ENCODE results near the gene DYRK1B. TPM values are rescaled to one million over a fixed set of nuclear protein-coding genes. Genes with fewer than 3 reads are reported as not detected.

Gene DYRK1B
- total RNA-seq, 3 donors from 2014 or later = 2.8 to 3.2 (median 2.8) TPM

GRCh38 chr19:39871362-39871761 lies 37.4 kb upstream of the DYRK1B start:
- no peak for ATAC-seq
- H3K36me3 Mint-ChIP-seq (ENCODE audit: insufficient read depth) = peaks cover 4% of the 10 kb centered on the region

DNA sequence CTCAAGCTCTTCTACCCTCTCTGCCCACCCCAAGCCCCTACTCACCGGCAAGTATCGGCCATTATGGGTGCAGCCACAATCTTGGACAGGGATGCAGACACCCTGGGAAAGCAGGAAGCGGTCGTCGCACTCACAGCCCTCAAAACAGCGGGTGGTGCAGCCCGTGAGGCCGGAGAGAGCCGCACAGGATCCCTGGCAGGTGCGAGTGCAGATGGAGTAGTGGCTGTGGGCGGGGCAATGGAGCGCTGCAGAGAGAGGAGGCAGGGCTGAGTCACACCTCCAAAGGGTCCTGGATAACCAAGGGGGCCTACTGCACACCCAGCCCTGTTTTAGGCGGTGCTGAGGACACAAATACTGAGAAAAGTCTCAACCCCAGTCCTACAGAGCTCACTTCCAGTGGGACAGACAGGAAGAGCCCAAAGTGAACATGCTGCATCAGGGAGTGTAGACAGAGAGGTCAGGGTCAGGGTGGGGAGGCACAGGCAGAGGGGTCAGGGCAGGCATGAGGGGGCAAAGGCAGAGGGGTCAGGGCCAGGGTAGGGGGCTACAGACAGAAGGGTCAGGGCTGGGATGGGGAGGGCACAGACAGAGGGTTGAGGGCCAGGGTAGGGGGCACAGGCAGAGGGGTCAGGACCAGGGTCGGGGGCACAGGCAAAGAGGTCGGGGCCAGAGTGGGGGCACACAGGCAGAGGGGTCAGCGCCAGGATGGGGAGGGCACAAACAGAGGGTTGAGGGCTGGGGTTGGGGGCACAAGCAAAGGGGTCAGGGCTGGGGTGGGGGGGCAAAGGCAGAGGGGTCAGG lies 36.4 kb upstream of the DYRK1B start:
- Mint-ChIP-seq H3K27me3 (ENCODE audit: low read depth) (no peaks in the 10 kb centered on the region), H3K36me3 (ENCODE audit: insufficient read depth) (peaks cover 4% of the 10 kb centered on the region), H3K4me3 (no peak overlapping the region), H3K9me3 (no peaks in the 10 kb centered on the region), H3K4me1 (ENCODE audit: low read depth) (no peaks in the 10 kb centered on the region)
- ATAC-seq (no peak), DNase-seq (no peak)

More at GRCh38 chr19:39871362-39871761, 37.4 kb upstream of the DYRK1B start:
- Mint-ChIP-seq H3K27me3 (ENCODE audit: low read depth) (no peaks in the 10 kb centered on the region), H3K4me1 (ENCODE audit: low read depth) (no peaks in the 10 kb centered on the region), H3K9me3 (no peaks in the 10 kb centered on the region), H3K4me3 (no peak overlapping the region)
- DNase-seq = no peak

GRCh38 chr19:39867952-39868351 lies 34.0 kb upstream of the DYRK1B start:
- DNase-seq = no peak
- H3K4me1 Mint-ChIP-seq (ENCODE audit: low read depth) = no peaks in the 10 kb centered on the region
- no peaks in the 10 kb centered on the region for H3K27me3 Mint-ChIP-seq (ENCODE audit: low read depth)
- H3K36me3 Mint-ChIP-seq (ENCODE audit: insufficient read depth) = peaks cover 4% of the 10 kb centered on the region
- no peak for ATAC-seq
- no peaks in the 10 kb centered on the region for H3K9me3 Mint-ChIP-seq
- H3K4me3 Mint-ChIP-seq = no peak overlapping the region

DNA sequence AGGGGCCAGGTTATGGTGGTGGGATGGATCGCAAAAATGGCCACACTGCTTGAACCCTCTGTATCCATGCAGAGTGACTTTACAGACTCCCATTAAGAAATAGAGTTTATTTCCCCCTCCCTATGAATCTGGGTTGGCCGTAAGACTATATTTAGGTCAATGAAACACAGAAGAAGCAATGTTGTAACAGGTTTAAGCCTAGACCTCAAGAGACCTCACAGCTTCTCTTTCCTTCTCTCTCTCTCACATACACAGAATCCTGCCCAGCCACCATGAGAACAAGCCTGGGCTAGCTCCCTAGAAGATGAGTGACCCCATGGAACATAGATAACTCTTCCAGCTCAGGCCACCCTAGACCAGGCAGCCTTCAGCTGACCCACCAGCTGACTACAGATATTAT lies 33.2 kb upstream of the DYRK1B start:
- Mint-ChIP-seq H3K27me3 (ENCODE audit: low read depth) (no peaks in the 10 kb centered on the region), H3K36me3 (ENCODE audit: insufficient read depth) (peaks cover 4% of the 10 kb centered on the region), H3K9me3 (no peaks in the 10 kb centered on the region), H3K4me1 (ENCODE audit: low read depth) (no peaks in the 10 kb centered on the region), H3K4me3 (no peak overlapping the region)
- ATAC-seq (no peak), DNase-seq (no peak)

- H3K36me3 Mint-ChIP-seq (ENCODE audit: insufficient read depth) = peaks cover 2% of the 10 kb centered on the region
- DNase-seq = no peak
- no peaks in the 10 kb centered on the region for H3K9me3 Mint-ChIP-seq
- H3K4me1 Mint-ChIP-seq (ENCODE audit: low read depth) = no peaks in the 10 kb centered on the region
- no peak for ATAC-seq
- no peaks in the 10 kb centered on the region for H3K27me3 Mint-ChIP-seq (ENCODE audit: low read depth)
- no peak overlapping the region for H3K4me3 Mint-ChIP-seq
These were observed 32.0 kb upstream of the DYRK1B start for GRCh38 chr19:39865953-39866352.

DNA sequence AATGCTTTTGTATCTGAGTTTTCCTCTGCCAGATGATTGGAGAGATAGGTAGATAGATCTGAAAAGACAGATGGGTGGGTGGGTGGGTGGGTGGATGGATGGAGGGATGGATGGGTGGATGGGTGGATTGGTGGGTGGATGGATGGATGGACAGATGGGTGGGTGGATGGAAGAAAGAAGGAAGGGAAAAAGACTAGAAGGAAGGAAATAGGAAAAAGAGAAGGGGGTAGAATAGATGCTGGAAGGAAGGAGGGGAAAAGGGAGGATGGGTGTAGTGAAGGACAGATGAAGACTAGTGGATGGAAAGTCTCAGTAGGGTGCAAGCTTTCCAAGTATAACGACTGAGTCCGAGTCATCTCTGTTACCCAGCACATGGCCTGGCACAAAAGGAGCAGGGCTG lies 31.2 kb upstream of the DYRK1B start:
- no peak for DNase-seq
- Mint-ChIP-seq H3K4me3 (no peak overlapping the region), H3K4me1 (ENCODE audit: low read depth) (no peaks in the 10 kb centered on the region), H3K9me3 (no peaks in the 10 kb centered on the region), H3K27me3 (ENCODE audit: low read depth) (no peaks in the 10 kb centered on the region), H3K36me3 (ENCODE audit: insufficient read depth) (peaks cover 2% of the 10 kb centered on the region)
- no peak for ATAC-seq

DNA sequence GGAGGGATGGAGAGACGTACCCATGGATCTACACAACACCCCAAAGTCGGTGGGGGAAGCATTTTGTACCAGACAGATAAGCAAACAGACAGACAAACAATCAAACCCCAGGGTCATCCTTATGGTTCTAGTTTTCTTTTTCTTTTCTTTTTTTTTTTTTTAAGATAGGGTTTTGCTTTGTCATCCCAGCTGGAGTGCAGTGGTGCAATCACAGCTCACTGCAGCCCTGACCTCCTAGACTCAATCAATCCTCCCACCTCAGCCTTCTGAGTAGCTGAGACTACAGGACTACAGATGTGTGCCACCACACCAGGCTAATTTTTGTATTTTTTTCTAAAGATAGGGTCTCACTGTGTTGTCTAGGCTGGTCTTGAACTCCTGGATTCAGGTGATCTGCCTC lies 30.2 kb upstream of the DYRK1B start:
- peaks cover 2% of the 10 kb centered on the region for H3K36me3 Mint-ChIP-seq (ENCODE audit: insufficient read depth)
- DNase-seq (no peak), ATAC-seq (no peak)
- H3K9me3 Mint-ChIP-seq = no peaks in the 10 kb centered on the region
- H3K4me1 Mint-ChIP-seq (ENCODE audit: low read depth) = no peaks in the 10 kb centered on the region
- no peak overlapping the region for H3K4me3 Mint-ChIP-seq
- no peaks in the 10 kb centered on the region for H3K27me3 Mint-ChIP-seq (ENCODE audit: low read depth)

DNA sequence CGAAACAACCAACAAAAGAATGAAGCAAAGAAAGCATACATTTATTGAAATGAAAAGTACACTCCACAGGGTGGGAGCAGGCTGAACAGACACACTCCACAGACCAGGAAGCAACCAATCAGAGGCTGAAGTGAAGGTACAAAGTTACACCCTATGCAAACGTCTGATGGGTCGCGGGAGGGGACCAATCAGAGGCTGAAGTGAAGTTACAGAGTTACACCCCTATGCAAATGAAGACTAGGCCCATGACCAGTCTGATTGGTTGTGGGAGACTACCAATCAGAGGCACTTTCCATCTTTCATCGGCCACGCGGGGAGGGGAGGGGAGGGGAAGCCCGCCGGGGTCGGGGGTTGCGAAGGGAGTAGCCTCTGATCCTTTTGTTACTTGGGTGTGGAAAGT lies 24.6 kb upstream of the DYRK1B start:
- H3K36me3 Mint-ChIP-seq (ENCODE audit: insufficient read depth) = no peaks in the 10 kb centered on the region
- no peak overlapping the region for H3K4me3 Mint-ChIP-seq
- ATAC-seq = no peak

GRCh38 chr19:39852882-39853281 lies 18.9 kb upstream of the DYRK1B start:
- Mint-ChIP-seq H3K4me3 (no peak overlapping the region), H3K9me3 (no peaks in the 10 kb centered on the region), H3K4me1 (ENCODE audit: low read depth) (no peaks in the 10 kb centered on the region), H3K36me3 (ENCODE audit: insufficient read depth) (no peaks in the 10 kb centered on the region), H3K27me3 (ENCODE audit: low read depth) (peaks cover 1% of the 10 kb centered on the region)
- ATAC-seq = no peak
- no peak for DNase-seq

More for the DNA sequence above, 24.6 kb upstream of the DYRK1B start:
- Mint-ChIP-seq H3K27me3 (ENCODE audit: low read depth) (no peaks in the 10 kb centered on the region), H3K4me1 (ENCODE audit: low read depth) (no peaks in the 10 kb centered on the region), H3K9me3 (peaks cover 4% of the 10 kb centered on the region)
- no peak for DNase-seq

DNA sequence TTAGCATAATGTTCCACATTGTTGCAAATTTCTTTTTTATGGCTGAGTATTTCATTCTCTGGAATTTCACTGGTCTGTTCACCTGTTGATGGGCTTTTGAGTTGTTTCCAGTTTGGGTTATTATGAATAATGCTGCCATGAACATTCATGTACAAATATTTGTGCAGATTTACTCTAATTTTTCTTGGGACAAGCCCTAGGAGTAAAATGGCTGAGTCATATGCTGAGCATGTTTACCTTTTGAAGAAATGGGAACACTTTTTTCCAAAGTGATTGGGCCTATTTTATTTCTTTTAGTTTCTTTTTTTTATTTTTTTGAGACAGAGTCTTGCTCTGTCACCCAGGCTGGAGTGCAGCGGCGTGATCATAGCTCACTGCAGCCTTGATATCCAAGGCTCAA lies 16.9 kb upstream of the DYRK1B start:
- Mint-ChIP-seq H3K27me3 (ENCODE audit: low read depth) (peaks cover 1% of the 10 kb centered on the region), H3K9me3 (no peaks in the 10 kb centered on the region), H3K4me1 (ENCODE audit: low read depth) (peaks cover 9% of the 10 kb centered on the region), H3K36me3 (ENCODE audit: insufficient read depth) (no peaks in the 10 kb centered on the region), H3K4me3 (no peak overlapping the region)
- DNase-seq (no peak), ATAC-seq (no peak)

GRCh38 chr19:39848392-39848791 lies 14.4 kb upstream of the DYRK1B start:
- H3K27me3 Mint-ChIP-seq (ENCODE audit: low read depth) = peaks cover 1% of the 10 kb centered on the region
- H3K4me1 Mint-ChIP-seq (ENCODE audit: low read depth) = peaks cover 27% of the 10 kb centered on the region
- H3K36me3 Mint-ChIP-seq (ENCODE audit: insufficient read depth) = peaks cover 12% of the 10 kb centered on the region
- ATAC-seq (no peak), DNase-seq (no peak)
- no peaks in the 10 kb centered on the region for H3K9me3 Mint-ChIP-seq
- H3K4me3 Mint-ChIP-seq = no peak overlapping the region

GRCh38 chr19:39847525-39847924 lies 13.6 kb upstream of the DYRK1B start:
- Mint-ChIP-seq H3K4me1 (ENCODE audit: low read depth) (peaks cover 35% of the 10 kb centered on the region), H3K4me3 (no peak overlapping the region), H3K36me3 (ENCODE audit: insufficient read depth) (peaks cover 12% of the 10 kb centered on the region), H3K9me3 (no peaks in the 10 kb centered on the region), H3K27me3 (ENCODE audit: low read depth) (peaks cover 1% of the 10 kb centered on the region)
- DNase-seq = no peak
- no peak for ATAC-seq

DNA sequence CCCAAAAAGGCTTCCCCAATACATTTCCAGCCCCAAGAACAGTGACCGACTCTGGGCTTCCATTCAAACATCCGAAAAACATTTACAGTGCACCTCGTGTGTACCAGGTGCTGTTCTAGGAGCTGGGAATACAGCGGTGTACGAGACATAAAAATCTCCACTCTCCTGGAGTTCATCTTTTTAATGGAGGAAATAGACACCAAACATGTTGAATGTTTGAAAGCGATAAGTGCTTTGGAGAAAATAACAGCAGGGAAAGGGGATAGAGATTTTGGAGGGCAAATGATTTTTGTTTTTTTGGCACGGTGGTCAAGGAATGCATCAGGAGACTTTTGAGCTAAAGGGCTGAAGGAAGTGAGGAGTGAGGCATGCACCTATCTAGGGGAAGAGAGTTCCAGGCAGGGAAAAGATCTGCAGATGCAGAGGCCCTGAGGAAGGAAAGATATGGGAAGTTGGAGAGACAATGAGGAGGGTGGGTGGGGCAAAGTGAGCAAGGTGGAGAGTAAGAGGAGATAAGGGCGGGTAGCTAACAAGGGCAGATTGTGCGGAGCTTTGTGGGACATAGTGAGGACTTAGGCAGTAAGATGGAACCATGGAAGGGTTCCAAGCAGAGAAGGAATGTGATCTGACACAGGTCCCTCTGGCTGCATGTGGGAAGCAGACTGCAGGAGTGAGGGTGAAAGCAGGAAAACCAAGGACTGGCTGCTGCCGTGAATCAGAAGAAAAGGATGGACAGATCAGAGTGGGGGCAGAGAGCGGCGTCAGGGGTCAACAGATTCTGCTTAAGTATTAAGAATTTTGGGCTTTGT lies 12.9 kb upstream of the DYRK1B start:
- ATAC-seq = no peak
- peak overlapping the region; percentile 96 for H3K4me3 Mint-ChIP-seq

GRCh38 chr19:39845933-39846677 lies 12.1 kb upstream of the DYRK1B start, which contains the start of gene FBL:
Gene FBL, minus strand, starts transcription at chr19:39846379. Its CDS starts 79 bp downstream, at chr19:39846300.
- H3K9me3 Mint-ChIP-seq = no peaks in the 10 kb centered on the region
- no peaks in the 10 kb centered on the region for H3K27me3 Mint-ChIP-seq (ENCODE audit: low read depth)
- DNase-seq = peak; percentile 99
- H3K4me1 Mint-ChIP-seq (ENCODE audit: low read depth) = peaks cover 49% of the 10 kb centered on the region
- peaks cover 12% of the 10 kb centered on the region for H3K36me3 Mint-ChIP-seq (ENCODE audit: insufficient read depth)
- peak within 1 kb of the TSS; percentile 96 for H3K4me3 Mint-ChIP-seq
- ATAC-seq = peak; percentile 92 to 94

More for the DNA sequence above, 12.9 kb upstream of the DYRK1B start:
- no peak for DNase-seq
- H3K36me3 Mint-ChIP-seq (ENCODE audit: insufficient read depth) = peaks cover 12% of the 10 kb centered on the region
- peaks cover 42% of the 10 kb centered on the region for H3K4me1 Mint-ChIP-seq (ENCODE audit: low read depth)
- H3K9me3 Mint-ChIP-seq = no peaks in the 10 kb centered on the region
- peaks cover 1% of the 10 kb centered on the region for H3K27me3 Mint-ChIP-seq (ENCODE audit: low read depth)
